Measurements from ENCODE around the gene ZNF333.

Gene ZNF333

GRCh38 chr19:14689598-14690503 lies at the start of gene ZNF333:
ZNF333 (plus strand) TSS chr19:14690048; CDS start chr19:14693492, 3,444 bp downstream.
- DNase-seq, result peak; percentile 92

- DNase-seq, result no peak
Measured at GRCh38 chr19:14648506-14648905, 41.3 kb upstream of the ZNF333 start.

- no peak for DNase-seq
Measured at GRCh38 chr19:14649020-14649419, 40.8 kb upstream of the ZNF333 start.

- DNase-seq, result no peak
Measured at GRCh38 chr19:14650161-14650560, 39.7 kb upstream of the ZNF333 start.

- DNase-seq, result no peak
Measured at GRCh38 chr19:14654786-14655560, 34.9 kb upstream of the ZNF333 start.

- no peak for DNase-seq
Measured at GRCh38 chr19:14655726-14656125, 34.1 kb upstream of the ZNF333 start.

GRCh38 chr19:14659874-14660489 lies 29.9 kb upstream of the ZNF333 start:
- DNase-seq, result no peak

GRCh38 chr19:14661372-14661924 lies 28.4 kb upstream of the ZNF333 start:
- no peak for DNase-seq

GRCh38 chr19:14669940-14670339 lies 19.9 kb upstream of the ZNF333 start:
- DNase-seq, result no peak

GRCh38 chr19:14670408-14670807 lies 19.4 kb upstream of the ZNF333 start:
- no peak for DNase-seq

- no peak for DNase-seq
Measured at GRCh38 chr19:14672188-14672872, 17.5 kb upstream of the ZNF333 start.

GRCh38 chr19:14673088-14673487 lies 16.8 kb upstream of the ZNF333 start:
- no peak for DNase-seq

- DNase-seq, result no peak
Measured at GRCh38 chr19:14674764-14675163, 15.1 kb upstream of the ZNF333 start, which contains the start of gene ADGRE3. ADGRE3 (minus strand) TSS chr19:14674844; CDS start chr19:14674770, 74 bp downstream.

- no peak for DNase-seq
Measured at GRCh38 chr19:14676762-14677161, 13.1 kb upstream of the ZNF333 start.

- DNase-seq, result no peak
Measured at GRCh38 chr19:14677464-14677863, 12.4 kb upstream of the ZNF333 start.

- DNase-seq, result no peak
Measured at GRCh38 chr19:14678199-14678598, 11.6 kb upstream of the ZNF333 start.

- no peak for DNase-seq
Measured at GRCh38 chr19:14682084-14682483, 7.8 kb upstream of the ZNF333 start.

GRCh38 chr19:14683439-14683838 lies 6.4 kb upstream of the ZNF333 start:
- no peak for DNase-seq

GRCh38 chr19:14686411-14686810 lies 3.4 kb upstream of the ZNF333 start:
- no peak for DNase-seq

- no peak for DNase-seq
Measured at GRCh38 chr19:14694641-14695266, 4.9 kb downstream of the ZNF333 start.

GRCh38 chr19:14695471-14695870 lies 5.6 kb downstream of the ZNF333 start:
- DNase-seq, result no peak

GRCh38 chr19:14699641-14700040 lies 9.8 kb downstream of the ZNF333 start:
- DNase-seq, result no peak

All from EL (cell line).